HFFc6 (cell line): ENCODE results near the gene MED9. TPM values are rescaled to one million over a fixed set of nuclear protein-coding genes. Genes with fewer than 3 reads are reported as not detected.

Experiments used
- DNase-seq: peaks from one replicate; pipeline ENCODE4 v3.0.0-alpha.2; 2018
- H3K27ac Mint-ChIP-seq: 2 replicates; pipeline ENCODE4 v1.8.0; 2020; ENCODE audit warnings: mild to moderate bottlenecking, mixed read lengths
- H3K27me3 Mint-ChIP-seq: 2 replicates; pipeline ENCODE4 v1.8.0; 2021; ENCODE audit warnings: mild to moderate bottlenecking, moderate library complexity, mixed read lengths; ENCODE audit not compliant: insufficient read depth
- H3K36me3 Mint-ChIP-seq: 2 replicates; pipeline ENCODE4 v1.8.0; 2021; ENCODE audit warnings: low read depth, mixed read lengths
- H3K4me1 Mint-ChIP-seq: 2 replicates; pipeline ENCODE4 v1.8.0; 2020; ENCODE audit warnings: low read depth, mixed read lengths
- H3K4me3 Mint-ChIP-seq: 2 replicates; pipeline ENCODE4 v1.8.0; 2020; ENCODE audit warnings: mild to moderate bottlenecking, moderate library complexity, mixed read lengths
- H3K9me3 Mint-ChIP-seq: 2 replicates; pipeline ENCODE4 v1.8.0; 2020; ENCODE audit warnings: mild to moderate bottlenecking, mixed read lengths
- total RNA-seq, 6 experiments: library from RNA; stranded (reverse); fragmentation: NEBNext Ultra II Directional; extraction: Animal tissue kit (Norgen Biotek cat#: 25700); gene quantifications; 2 replicates in 1 of 6; 3 replicates in 5 of 6; pipeline ENCODE4 v1.2.3, GENCODE V29; 2021
- TF ChIP-seq, protein P1 (sequence below): fragments of 200-600 bp; sonication (generic); IDR thresholded peaks from 2 replicates; pipeline ENCODE4 v1.5.0; 2021; ENCODE audit warnings: antibody characterized with exemption, mild to moderate bottlenecking

Gene MED9
- total RNA-seq, 6 experiments from 2014 or later: 7.0 to 9.0 (median 7.9) TPM

DNA sequence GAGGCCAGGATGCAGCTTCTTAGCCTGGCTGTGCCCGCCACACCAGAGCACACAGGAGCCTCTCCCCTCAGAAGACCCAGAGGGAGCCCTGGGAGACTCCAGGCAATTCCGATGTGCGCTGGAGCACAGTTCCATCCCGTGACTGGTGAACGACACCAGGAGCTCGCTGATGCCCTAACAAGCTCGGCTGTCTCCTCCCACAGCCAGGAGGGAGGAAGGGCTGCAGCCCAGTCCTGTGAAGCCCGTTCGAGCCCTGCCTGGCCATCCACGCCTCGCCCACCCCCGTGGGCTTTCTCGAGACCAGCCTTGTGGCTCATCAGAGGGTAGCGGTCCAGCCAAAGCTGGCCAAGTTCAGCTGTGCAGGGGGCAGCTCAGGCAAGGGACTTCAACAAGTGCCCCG is 41.2 kb downstream of the MED9 start:
- DNase-seq: no peak
- no peaks in the 10 kb centered on the region for H3K36me3 Mint-ChIP-seq
- TF ChIP-seq, protein P1, sequence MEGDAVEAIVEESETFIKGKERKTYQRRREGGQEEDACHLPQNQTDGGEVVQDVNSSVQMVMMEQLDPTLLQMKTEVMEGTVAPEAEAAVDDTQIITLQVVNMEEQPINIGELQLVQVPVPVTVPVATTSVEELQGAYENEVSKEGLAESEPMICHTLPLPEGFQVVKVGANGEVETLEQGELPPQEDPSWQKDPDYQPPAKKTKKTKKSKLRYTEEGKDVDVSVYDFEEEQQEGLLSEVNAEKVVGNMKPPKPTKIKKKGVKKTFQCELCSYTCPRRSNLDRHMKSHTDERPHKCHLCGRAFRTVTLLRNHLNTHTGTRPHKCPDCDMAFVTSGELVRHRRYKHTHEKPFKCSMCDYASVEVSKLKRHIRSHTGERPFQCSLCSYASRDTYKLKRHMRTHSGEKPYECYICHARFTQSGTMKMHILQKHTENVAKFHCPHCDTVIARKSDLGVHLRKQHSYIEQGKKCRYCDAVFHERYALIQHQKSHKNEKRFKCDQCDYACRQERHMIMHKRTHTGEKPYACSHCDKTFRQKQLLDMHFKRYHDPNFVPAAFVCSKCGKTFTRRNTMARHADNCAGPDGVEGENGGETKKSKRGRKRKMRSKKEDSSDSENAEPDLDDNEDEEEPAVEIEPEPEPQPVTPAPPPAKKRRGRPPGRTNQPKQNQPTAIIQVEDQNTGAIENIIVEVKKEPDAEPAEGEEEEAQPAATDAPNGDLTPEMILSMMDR: no peak
- no peak overlapping the region for H3K4me3 Mint-ChIP-seq
- H3K27ac Mint-ChIP-seq: no peak overlapping the region
- H3K27me3 Mint-ChIP-seq: no peaks in the 10 kb centered on the region
- H3K9me3 Mint-ChIP-seq: no peaks in the 10 kb centered on the region
- peaks cover 20% of the 10 kb centered on the region for H3K4me1 Mint-ChIP-seq

DNA sequence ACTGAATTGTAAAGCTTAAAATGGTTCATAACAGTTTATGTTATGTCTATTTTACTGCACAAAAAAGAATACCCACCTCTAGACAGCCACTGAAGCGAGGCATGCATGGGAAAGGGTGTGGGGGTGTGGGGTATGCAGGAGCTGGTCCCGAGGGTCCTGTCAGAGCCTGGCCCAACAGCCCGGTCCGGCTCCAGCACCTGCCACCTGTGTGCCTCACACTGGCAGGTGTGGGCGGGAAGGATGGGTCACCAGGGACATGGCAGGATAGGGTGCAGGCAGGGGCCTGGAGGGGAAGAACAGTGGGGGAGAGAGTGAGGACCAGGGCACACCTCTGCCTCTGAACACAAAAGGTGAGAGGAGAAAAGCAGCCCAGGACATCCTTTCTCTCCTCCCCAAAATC is 42.2 kb downstream of the MED9 start:
- Mint-ChIP-seq H3K27me3 (no peaks in the 10 kb centered on the region), H3K4me1 (peaks cover 20% of the 10 kb centered on the region), H3K4me3 (no peak overlapping the region), H3K27ac (no peak overlapping the region), H3K9me3 (no peaks in the 10 kb centered on the region), H3K36me3 (no peaks in the 10 kb centered on the region)
- TF ChIP-seq, protein P1: no peak
- no peak for DNase-seq

DNA sequence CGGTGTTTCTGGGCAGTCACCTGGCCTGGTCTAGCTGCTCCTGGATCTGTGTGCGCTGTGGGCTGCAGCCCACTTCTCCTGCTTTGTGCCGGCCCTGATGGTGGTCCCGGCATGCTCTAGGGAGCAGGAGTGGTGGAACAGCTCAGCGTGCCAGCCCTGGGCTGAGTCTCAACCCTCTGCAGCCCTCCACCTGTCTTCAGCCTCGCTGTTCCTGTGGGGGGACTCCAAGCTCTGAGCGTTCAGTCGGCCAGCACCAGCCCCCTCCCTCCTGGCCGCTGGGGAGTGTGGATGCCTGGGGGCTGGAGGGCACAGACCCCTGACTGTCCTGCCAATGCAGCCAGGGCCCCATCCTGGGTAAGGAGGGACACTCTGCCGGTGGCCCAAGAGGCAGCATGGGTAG is 43.1 kb downstream of the MED9 start:
- H3K4me1 Mint-ChIP-seq: peaks cover 17% of the 10 kb centered on the region
- H3K4me3 Mint-ChIP-seq: no peak overlapping the region
- no peaks in the 10 kb centered on the region for H3K36me3 Mint-ChIP-seq
- H3K9me3 Mint-ChIP-seq: no peaks in the 10 kb centered on the region
- H3K27me3 Mint-ChIP-seq: no peaks in the 10 kb centered on the region
- no peak overlapping the region for H3K27ac Mint-ChIP-seq
- no peak for DNase-seq
- TF ChIP-seq, protein P1: no peak

DNA sequence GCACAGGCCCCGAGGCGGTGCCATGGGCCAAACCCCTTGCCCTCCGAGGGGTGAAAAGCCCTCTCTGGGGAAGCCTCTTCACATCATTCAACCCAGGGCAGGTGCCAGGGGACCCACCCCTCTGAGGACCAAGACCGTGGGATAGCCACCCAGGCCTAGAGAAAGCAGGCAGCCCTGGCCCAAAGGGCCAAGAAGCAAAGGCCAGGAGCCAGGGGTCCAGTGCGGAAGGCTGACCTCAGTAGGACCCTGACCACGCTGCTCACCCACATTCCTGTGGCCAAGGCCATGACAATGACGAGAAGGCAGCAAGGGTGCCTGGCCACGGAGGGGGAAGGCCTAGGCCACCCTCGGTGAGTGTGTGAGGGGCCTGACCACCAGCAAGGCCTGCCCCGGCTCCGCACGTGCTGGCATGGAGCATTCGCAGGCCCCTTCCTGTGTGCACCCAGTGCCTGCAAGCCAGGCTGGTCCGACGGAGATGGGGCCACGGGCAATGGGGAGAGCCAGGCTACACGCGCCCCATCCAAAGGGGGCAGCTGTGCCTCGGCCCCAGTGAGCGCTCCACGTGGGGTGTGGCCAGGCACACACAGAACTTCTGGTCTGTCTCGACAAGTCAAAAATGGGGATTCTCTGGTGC is 43.9 kb downstream of the MED9 start:
- DNase-seq: no peak
- no peak overlapping the region for H3K27ac Mint-ChIP-seq
- no peak overlapping the region for H3K4me3 Mint-ChIP-seq
- TF ChIP-seq, protein P1: no peak
- H3K4me1 Mint-ChIP-seq: peaks cover 9% of the 10 kb centered on the region
- no peaks in the 10 kb centered on the region for H3K9me3 Mint-ChIP-seq
- no peaks in the 10 kb centered on the region for H3K27me3 Mint-ChIP-seq
- H3K36me3 Mint-ChIP-seq: no peaks in the 10 kb centered on the region

DNA sequence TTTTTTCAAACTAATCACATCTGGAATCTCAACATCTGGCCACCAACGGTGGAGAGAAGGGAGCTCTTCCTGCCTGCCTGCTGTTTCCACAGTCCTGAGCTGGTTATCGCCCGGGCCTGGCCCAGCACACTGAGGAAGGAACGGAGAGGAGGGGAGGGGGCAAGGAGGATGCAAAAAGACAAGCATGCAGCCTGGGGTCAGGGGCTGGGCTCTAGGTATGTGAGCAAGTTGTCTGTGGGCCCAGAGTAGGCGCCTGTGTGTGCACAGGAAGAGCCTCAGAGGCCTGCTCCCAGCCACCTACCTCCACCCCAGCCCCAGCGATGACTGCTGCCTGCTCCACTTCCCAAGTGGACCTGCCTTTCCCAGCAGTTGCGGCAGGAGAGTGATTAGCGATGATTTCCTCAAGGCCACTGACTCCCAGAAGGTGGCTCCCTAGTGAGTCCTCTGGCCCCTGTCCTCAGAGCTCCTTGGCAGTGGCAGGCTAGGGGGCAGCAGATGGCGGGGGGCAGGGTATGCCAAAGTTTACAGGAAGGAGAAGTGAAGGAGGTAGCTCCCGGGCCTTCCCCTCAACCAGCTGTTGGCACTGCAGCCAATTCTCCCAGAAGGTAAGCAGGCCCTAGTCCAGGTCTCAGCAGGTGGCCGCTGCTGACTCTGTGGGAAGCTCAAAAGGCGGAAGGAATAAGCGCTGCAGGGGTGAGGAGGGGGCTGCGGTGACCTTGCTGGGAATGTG is 46.4 kb downstream of the MED9 start:
- no peak for DNase-seq
- H3K27ac Mint-ChIP-seq: no peak overlapping the region
- H3K9me3 Mint-ChIP-seq: no peaks in the 10 kb centered on the region
- H3K4me1 Mint-ChIP-seq: no peaks in the 10 kb centered on the region
- TF ChIP-seq, protein P1: no peak
- H3K36me3 Mint-ChIP-seq: no peaks in the 10 kb centered on the region
- H3K4me3 Mint-ChIP-seq: no peak overlapping the region
- no peaks in the 10 kb centered on the region; the same call in 1 of the 2 replicates for H3K27me3 Mint-ChIP-seq
